Measurements from ENCODE around the gene IRX3.
"Not testable (repeated sequence)": the region's sequence is repeated elsewhere in the genome, so short reads cannot be mapped to it uniquely, and the experiment has no call there.

IRX3 gene

DNA sequence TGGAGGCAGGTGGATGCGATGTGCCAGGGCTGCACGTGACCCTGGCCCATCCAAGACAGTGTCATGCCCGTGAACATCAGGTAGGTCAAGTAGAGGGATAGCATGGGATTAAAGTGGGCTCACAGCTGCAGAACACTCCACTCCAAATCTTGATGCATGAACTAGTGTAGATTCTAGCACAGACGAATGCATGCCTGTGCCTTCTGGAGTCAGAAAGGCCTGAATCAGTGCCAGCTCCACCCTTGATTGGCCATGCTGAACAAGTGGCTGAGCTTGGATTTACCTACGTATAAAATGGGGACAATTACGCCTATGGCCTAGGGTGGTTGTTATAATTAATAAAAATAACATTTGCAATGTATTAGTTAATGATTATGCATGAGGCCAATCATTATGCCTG, 10.6 kb downstream of the IRX3 start:
- no peak for DNase-seq (ENCODE audit: low read depth)

DNA sequence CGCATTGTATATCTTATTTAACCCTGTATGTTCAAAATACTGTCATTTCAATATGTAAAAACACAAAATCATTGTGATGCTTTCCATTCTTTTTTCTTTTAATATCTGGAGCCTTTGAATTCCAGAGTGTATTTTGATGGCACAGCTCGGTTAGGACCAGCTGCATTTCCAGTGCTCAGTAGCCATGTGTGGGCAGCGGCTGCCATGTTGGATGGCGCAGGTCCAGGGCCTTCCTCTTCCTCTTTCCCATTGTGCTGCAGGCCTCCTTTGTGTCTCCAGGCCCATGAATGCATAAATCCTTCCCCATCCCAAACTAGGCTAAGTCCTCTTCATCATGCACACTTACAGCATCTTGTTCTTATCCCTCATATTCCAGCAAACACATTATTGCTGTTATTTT, 13.0 kb downstream of the IRX3 start:
- DNase-seq (ENCODE audit: low read depth) = no peak

GRCh38 chr16:54270711-54271110, 15.9 kb downstream of the IRX3 start:
- DNase-seq (ENCODE audit: low read depth) = no peak

DNA sequence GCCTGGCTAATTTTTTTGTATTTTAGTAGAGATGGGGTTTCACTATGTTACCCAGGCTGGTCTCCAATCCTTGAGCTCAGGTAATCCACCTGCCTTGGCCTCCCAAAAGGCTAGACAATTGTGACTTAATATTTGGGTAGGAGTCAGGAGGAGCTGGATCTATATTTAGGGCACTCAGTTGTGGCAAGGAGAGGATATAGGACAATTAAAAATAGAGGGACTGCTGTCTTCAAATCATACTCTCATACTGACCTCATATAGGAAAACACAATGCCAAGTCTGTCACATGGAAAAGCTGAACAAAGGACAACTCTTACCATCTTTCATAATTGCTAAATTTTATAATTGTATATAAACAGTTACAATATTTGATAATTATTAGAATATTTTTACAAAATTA, 17.1 kb downstream of the IRX3 start:
- no peak for DNase-seq (ENCODE audit: low read depth)

DNA sequence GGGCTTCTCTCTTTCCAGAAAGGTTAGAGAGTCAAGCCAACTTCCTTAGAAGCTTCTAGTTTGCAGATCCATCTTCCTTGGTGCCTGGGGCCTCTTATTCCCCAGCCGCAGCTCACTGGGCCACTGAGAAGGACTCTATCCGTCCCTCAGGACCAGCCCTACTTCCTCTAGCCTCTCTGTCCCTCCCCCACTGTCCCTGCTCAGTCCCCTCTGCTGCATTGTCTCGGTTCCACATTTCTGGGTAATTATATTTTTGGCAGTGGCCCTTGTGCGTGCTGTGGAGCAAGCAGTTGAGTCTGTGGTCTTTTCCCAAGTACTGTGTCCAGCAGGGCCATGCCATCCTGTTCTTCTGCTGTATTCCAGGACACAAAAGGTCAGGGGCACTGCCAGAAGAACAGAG, 17.8 kb downstream of the IRX3 start:
- DNase-seq (ENCODE audit: low read depth) = no peak

DNA sequence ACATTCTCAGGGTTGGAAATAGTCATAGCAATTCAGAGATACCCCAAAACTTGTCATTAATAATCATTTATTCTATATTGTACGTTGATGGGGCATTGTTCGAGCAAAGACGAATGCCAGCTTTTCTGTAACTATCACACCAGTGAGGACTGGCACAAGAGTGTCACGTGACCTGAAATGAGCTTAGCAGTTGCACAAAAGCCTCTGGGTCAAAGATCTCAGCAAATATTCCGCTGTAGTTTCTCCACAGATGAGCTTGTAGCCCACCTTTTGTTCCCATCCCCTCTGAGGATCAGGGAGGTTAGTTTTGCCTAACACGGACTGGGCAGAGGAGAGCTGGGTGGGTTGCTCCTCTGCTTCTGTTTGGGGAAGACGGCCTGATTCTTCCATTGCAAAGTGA, 18.2 kb downstream of the IRX3 start:
- no peak for DNase-seq (ENCODE audit: low read depth)

DNA sequence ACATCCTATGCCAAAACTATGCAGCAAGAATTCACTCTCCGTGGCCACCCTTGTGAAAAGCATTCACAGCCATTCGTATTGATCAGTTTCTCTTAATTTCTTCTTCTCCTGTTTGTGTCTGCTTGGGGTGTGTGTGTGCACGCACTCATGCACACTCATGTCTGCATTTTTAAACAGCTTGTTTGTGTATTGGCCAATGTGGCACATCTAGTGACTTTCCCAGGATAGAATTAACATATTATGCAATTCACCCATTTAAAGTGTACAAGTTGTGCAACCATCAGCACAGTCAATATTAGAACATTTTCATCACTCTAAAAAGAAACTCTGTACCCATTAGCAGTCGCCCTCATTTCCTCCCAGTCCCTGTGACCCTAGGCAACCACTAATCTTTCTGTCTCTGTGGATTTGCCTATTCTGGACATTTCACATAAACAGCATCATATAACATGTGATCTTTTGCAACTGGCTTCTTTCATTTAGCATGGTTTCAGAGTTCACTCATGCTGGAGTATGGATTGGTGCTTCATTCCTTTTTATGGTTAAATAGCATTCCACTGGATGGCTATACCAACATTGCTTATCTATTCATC, 20.1 kb downstream of the IRX3 start:
- DNase-seq (ENCODE audit: low read depth) = peak; percentile 77

- DNase-seq (ENCODE audit: low read depth) = peak; percentile 35
Measured at GRCh38 chr16:54265575-54266107, 20.9 kb downstream of the IRX3 start.

GRCh38 chr16:54253118-54253517, 33.5 kb downstream of the IRX3 start:
- DNase-seq (ENCODE audit: low read depth) = no peak

DNA sequence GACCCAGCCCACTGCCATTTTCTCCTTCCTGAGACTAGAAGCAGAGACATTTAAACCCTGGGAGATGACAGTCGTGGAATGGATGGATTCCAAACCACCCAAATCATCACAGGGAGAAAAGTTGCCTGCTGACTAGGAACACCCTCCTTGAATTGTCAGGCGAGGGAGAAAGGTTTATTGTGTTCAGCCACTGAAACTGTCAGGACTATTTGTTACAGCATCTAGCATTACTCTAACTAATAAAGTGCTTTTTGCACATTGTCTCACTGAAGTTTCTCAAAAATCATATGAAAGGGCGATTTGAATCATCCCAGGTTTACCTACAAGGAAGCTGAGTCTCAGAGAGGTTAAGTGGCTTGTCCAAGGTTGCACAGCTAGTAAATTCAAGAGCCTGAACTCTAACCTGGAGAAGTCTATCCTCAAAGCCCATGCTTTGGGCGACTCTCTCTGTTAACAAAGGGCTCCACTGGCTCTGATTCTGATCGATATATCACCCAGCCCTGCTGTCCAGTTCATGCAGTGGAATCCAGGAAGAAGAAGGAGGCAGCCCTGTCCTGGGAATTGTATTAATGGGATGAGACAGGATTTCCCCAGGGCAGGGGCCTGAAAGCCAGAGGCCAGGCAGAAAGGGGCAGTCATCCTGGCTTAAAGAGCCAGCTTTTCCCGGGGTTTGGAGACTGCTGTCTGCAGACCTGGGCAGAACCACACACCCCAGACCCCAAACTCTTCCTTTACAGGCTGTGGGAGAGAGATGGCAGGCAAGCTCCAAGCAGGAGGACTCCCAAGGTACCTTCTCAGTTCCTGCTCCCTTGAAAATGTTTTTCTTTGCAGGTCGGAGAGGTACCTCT, 37.5 kb downstream of the IRX3 start:
- DNase-seq (ENCODE audit: low read depth) = no peak

DNA sequence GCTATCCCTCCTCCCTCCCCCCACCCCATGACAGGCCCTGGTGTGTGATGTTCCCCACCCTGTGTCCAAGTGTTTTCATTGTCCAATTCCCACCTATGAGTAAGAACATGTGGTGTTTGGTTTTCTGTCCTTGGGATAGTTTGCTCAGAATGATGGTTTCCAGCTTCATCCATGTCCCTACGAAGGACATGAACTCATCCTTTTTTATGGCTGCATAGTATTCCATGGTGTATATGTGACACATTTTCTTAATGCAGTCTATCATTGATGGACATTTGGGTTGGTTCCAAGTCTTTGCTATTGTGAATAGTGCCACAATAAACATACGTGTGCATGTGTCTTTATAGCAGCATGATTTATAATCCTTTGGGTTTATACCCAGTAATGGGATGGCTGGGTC, 38.9 kb downstream of the IRX3 start:
- DNase-seq (ENCODE audit: low read depth) = not testable (repeated sequence)

DNA sequence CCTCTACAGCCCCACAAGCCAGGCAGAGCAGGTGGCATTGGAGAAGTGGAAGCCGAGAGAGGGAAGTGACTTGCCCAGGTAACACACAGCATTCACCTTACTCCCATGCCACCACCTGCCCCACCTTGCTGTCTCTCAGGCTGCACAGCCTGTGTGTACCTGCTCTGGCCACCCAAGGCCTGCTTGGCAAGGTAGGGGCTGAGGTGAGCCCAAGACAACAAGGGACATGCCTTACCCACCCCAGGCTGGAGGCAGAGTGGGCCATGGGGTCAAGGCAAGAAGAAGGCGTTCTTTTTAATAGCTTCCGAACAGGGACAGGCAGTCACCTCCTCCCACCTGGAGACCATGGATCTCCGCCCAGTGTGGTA, 40.1 kb downstream of the IRX3 start:
- no peak for DNase-seq (ENCODE audit: low read depth)

- no peak for DNase-seq (ENCODE audit: low read depth)
Measured at GRCh38 chr16:54245788-54246453, 40.7 kb downstream of the IRX3 start.

GRCh38 chr16:54244061-54244886, 42.3 kb downstream of the IRX3 start:
- DNase-seq (ENCODE audit: low read depth) = no peak

GRCh38 chr16:54243202-54243601, 43.4 kb downstream of the IRX3 start:
- DNase-seq (ENCODE audit: low read depth) = no peak

- peak; percentile 11 for DNase-seq (ENCODE audit: low read depth)
Measured at GRCh38 chr16:54242199-54242598, 44.4 kb downstream of the IRX3 start.

DNA sequence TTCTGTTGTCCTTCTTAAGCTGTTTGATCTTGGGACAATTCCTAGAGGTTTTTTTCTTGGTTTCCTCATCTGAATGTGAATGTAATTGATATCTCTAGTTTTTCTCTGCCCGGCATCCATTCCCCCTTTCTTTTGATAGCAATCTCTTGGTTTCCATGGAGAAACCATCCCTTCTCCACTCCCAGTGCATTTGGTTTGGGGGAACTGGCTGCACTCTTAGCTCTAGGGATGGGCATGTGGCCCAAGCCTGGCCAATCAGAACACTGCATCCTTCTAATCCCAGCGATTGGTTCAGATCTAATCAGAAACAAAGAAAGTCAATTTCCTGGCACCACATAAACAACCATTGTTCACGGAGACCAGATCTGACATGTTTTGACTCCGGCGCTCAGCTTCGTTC, 45.1 kb downstream of the IRX3 start:
- no peak for DNase-seq (ENCODE audit: low read depth)

GRCh38 chr16:54240271-54241129, 46.1 kb downstream of the IRX3 start:
- no peak for DNase-seq (ENCODE audit: low read depth)

GRCh38 chr16:54239456-54239855, 47.1 kb downstream of the IRX3 start:
- no peak for DNase-seq (ENCODE audit: low read depth)

- DNase-seq (ENCODE audit: low read depth) = peak; percentile 84
Measured at GRCh38 chr16:54236773-54237172, 49.8 kb downstream of the IRX3 start.

- DNase-seq (ENCODE audit: low read depth) = no peak
Measured at GRCh38 chr16:54233615-54234014, 53.0 kb downstream of the IRX3 start.

All from iris pigment epithelial cell (primary cell).